HG03457 (cell line): Measurements from ENCODE around the gene MBLAC2.

Experiments used
- ATAC-seq: cut with Tn5 transposase; IDR thresholded peaks from one replicate; pipeline ENCODE4 v1.9.1; 2021; ENCODE audit warnings: moderate number of reproducible peaks; ENCODE audit not compliant: unreplicated experiment

Gene MBLAC2

DNA sequence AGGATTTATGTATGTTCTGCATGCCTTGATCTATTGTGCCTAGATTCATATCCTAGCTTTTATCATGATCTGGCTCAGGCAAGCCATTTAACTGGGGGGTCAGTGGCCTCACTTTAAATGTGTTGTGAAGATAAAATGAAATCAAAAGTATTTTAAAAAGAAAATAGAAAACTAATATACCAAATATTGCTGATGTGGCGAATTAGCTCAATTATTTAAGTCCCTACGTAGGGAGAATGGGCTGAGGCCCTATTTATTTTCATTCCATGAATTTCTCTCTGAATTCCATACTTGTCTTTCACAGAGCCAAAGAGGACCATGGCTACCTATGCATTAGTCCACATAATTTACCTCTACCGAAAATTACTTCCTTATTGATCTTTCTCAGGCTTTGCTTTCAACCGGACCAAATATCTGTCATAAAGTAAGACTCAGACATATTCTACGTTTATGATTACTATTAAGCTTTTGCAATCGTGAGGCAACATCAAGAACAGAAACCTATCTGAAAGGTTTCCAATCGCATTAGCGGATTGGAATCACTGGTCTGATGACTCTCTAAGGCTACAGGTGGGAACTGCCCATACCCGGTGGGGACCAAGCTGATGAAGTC lies 1.7 kb downstream of the MBLAC2 start:
- ATAC-seq: no peak

DNA sequence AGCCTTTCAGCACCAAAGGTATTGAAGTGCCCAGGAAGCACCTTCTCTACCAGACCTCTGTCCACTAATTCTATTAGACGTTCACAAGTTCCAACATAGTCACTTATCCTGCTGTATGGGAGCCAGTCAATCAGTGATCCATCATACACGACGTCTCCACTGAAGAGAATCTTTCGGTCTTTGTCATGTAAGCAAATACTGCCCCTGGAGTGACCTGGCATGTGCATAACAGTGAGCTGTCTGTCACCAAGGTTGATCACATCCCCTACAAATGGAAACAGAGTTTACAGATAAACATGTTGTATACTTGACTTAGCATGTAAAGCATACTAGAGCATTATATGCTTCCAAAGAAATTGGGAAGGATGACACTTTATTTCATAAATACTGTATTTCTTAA lies 13.3 kb downstream of the MBLAC2 start:
- no peak for ATAC-seq

DNA sequence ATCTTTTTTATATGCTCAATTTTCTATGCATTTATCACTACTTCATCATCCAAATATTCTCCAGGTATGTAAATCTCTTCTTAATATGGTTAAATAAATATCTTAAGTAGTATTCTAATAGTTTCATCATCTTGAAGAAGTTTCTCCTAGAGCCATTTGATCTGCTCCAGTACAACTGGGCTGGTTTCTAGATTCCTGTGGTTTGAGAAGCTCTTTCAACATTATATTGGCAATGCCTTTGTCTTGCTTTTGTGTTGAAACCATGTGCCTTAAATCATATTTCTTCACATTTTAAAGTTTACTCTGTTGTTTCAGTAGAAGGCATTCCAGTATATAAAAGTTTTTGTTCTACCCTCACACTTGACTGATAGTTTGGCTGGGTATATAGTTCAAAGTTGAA lies 27.6 kb downstream of the MBLAC2 start:
- no peak for ATAC-seq

DNA sequence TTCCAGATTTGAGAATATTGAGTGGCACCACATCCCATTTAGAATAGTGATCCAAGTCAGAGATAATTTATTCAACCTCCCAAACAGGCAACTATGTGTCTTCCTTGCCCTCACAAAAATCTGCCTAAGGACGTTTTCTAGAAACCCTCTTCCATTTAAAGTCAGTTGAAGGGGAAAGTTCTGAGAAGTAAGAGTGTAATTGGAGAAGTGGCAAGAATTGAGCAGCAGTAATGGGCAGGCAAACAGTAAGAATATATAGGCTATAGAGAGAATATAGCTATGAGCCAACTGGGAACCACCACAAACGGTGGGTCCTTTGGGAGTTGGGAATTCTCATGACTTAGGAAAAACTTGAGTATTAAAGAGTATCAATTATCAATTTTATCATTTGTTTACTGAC lies 33.9 kb downstream of the MBLAC2 start:
- no peak for ATAC-seq

DNA sequence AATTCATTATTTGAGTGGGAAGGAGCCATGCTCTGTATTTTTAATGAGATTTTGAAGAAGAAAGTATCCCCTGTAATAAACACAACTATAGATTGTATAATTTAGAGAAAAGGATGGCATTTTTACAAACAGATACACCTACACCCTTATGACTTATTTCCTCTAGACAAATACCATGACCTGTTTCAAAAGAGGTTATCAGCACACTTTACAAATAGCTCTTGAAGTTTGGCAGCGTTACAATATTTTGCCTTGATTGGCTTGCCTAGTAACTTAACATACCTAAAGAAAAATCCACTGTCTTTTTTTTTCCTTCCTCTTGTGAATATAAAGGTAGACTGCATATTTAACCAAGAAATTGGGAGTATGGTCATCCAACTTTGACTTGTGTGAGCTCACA lies 36.5 kb downstream of the MBLAC2 start:
- ATAC-seq: no peak

DNA sequence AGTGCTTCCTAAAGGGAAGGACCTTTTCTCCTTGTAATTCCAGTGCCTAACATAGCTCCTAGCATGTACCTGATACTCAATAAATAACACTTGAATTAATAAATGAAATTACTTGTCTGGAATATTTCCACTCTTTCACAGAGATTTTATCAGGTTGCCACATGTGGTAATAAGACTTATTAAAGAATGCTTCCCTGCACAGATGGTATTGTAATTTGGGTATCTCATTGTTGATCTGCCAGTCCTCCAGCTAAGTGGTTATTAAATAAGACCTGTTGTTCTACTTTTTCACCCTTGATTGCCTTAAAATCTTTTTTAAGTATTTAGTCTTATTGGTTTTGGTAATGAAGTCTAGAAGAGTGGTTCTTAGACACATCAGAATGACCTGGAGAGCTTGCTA lies 36.9 kb downstream of the MBLAC2 start:
- no peak for ATAC-seq

DNA sequence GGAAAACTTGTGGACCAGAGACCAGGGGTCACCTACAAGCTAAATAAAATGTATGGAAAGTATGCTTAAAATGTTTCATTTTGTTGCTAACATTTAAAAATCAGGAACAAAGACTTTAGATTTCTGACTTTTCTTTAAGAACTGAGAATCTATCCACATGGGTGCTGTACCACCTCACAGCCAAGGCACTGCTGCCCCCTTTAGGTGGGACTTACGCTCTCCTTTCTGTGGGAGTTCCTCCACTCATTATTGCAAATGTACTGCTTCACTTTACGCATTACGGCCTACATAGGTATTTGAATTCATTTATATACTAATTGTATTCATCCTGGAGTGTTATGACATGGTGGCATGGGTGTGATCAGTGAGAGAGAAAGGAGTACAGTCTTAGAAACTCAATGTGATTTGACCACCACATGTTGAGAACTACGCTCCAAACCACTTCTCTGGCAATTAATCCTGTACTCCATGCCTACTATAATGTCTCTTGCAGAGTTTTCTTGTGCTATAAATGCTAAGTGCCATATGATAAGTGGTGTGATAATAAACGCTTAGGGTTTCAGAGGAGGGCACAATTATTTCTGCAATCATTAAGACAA lies 40.4 kb downstream of the MBLAC2 start:
- ATAC-seq: no peak

DNA sequence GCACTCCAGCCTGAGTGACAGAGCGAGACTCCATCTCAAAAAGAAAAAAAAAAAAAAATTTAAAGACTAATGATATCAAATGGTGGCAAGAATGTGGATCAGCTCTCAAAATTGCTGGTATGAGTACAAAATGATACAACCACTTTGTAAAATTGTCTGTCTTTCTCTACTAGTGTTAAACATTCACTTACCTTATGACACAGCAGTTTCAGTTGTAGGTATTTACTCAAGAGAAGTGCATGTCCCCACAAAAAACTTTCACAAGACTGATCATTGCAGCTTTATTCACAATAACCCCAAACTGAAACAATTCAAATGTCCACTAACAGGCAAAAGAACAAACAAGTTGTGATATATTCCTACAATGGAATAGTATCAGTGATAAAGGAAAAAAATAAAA lies 50.3 kb downstream of the MBLAC2 start:
- ATAC-seq: no peak

DNA sequence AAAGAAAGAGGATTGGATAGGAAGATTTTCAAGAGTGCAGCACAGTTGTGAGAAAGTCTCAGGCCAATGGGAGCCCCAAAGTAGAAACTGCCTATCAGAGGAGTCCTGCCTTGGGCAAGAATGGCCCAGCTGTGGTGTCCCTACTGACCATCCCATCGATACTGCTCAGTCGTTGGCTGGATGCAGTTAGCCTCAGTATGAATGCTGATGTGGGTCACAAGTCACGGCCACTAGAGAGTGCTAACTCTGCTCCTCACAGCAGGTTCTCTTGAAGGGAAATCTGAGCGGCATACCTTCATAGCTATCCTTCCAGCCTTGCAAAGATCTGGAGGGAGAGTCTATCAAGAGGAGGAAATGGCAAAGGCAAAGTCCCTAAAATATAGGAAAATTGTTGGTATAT lies 53.4 kb downstream of the MBLAC2 start:
- no peak for ATAC-seq

DNA sequence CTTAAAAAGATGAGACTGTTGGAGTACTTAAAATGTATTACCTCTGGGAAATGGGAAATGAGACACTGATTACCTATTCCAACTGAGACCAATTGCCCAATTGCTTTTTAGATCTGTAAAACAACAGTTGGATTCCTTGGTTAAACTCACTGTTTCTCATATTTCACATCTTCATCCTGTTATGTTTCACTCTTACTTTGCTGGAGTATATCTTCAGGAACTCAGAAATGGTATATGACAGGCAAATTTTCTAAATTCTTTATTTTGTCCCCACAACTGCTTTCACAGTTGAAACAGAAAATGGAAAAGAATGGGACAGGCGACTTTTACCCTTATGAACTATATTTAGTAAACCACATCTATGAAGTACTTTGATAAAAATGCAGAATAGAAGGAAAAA lies 56.4 kb downstream of the MBLAC2 start:
- no peak for ATAC-seq

DNA sequence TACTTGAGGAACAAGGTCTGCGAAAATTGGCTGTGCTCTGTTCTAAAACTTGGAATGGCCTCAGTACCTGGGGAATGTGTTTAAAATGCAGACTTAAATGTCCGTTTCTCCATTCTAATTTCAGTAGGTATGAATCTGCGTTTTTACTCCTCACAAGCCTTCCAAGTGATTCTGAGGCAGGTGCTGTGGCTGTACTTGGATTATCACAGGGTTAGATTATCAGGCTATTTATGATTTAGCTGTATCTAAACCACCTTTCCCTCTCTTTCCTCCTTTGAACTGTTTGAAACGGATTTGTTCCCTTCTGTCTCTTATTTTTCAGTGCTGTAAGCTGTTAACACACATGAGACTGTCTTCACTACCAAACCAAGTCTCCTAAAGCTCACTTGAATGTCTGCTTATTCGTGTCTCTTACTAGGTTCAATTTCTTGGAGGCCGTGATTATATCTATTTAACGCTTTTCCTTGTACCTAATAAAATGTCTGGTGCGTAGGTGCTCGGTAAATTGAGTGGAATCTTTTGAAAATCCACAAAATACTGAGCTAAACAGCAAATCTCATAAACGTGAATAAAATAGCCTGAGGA lies 64.3 kb downstream of the MBLAC2 start:
- ATAC-seq: no peak

DNA sequence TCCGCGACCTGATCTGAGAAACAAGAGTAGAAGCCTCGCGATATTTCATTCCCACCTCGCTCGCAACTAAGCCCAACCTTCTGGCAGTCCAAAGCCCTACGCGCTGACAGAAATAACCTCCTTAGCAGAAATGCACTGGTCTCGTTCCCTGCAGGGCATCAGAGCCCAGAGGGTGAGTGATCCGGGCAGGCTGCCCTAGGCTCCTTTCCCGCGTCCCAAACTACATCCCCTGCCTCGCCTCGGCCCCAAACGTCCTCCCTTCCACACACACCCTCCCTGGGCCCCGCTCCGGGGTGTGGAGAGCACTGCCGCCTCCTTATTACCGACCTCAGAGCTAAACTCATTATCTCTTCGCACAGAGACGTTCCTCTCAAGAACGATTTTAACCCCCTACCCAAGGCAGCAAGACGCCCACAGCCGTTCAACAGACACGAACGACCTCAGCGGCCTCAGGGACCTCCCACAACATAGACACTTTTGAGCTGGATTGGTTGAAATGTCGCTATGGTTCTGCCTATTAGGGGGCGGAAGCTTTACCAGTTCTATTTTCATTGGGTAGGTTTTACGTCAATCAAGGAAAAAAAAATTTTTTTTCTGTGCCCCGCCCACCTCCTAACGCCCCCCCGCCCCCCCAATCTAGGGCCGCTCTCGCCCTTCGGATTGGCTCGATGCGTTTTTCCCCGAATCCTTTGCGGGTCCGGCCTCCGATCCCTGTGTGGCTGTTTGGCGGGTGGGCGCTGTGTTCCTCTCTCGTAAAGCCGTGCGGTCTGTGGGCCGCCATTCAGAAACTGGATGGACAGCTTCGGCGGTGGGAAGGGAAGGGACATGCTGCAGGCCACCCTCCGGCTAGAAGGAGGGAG lies 65.0 kb downstream of the MBLAC2 start, which contains the start of gene CETN3:
CETN3 (minus strand) TSS at position 439 of the 860 bp plus-strand sequence; CDS start at position 344, 95 bp downstream.
- ATAC-seq: peak; percentile 92

DNA sequence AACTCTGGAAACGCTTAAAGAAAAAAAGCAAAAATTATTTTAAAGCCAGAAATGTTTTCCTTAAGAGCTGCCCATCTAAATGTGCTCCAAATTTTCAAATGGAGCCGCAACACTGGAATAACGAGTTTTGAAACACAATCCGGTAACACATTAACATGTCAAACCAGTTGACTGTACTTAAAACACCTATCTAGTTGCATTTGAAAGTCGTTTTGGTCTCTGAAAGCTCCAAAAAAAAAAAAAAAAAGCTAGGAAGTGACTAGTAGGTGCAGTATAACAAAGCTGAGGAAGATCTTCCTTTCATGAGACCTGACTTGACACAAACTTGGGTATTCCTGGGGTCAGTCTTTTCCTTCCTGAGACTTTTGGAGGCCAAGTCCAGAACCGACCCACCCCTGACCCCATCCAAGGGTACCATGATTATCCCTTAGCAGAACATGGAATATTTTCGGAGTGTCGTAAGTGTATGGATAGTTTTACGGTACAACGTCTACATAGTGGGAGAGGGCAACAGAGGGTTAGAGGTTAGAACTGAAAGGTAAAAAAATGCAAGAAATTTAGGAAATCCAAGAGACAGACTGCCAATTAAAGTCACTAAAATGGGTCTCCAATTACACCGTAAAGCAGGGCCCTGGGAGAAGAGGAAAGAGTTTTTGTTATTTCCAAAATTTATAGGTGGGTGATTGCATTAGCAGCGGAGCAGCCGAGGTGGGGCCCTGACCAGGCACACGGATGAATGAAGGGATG lies 65.8 kb downstream of the MBLAC2 start:
- peak; percentile 2 for ATAC-seq
